ENCODE measurements around the gene SMIM14.

The SMIM14 gene

GRCh38 chr4:39571054-39571453, 67.6 kb downstream of the SMIM14 start:
- H3K27ac ChIP-seq (ENCODE audit: low read depth, low read length), result no peak overlapping the region
- no peak overlapping the region for H3K4me3 ChIP-seq (ENCODE audit: low read length)
- no peaks in the 10 kb centered on the region for H4K20me1 ChIP-seq (ENCODE audit: control insufficient read depth, insufficient read depth, low read depth, low read length)
- peaks cover 62% of the 10 kb centered on the region for H3K36me3 ChIP-seq (ENCODE audit: control insufficient read depth, low read length)
- H3K4me2 ChIP-seq (ENCODE audit: low read length), result no peak overlapping the region
- peaks cover 5% of the 10 kb centered on the region for H3F3A ChIP-seq (ENCODE audit: control insufficient read depth, insufficient read depth)
- H3K79me2 ChIP-seq (ENCODE audit: control insufficient read depth, low read length), result peaks cover 63% of the 10 kb centered on the region
- H3K9me3 ChIP-seq (ENCODE audit: control insufficient read depth, insufficient read depth, low read length), result no peaks in the 10 kb centered on the region
- no peaks in the 10 kb centered on the region for H3K27me3 ChIP-seq (ENCODE audit: control insufficient read depth, low read length)
- no peaks in the 10 kb centered on the region for H3K9me2 ChIP-seq (replicated peaks; ENCODE audit: control insufficient read depth, low read length)
- H3K4me1 ChIP-seq (ENCODE audit: control insufficient read depth, low read length), result peaks cover 7% of the 10 kb centered on the region
- TF ChIP-seq CTCF (IDR thresholded peaks at IDR 0.05; ENCODE audit: low read depth, low read length, poor library complexity, severe bottlenecking) (no peak), EZH2phosphoT487 (IDR thresholded peaks at IDR 0.05; ENCODE audit: borderline replicate concordance, low read length) (no peak)

GRCh38 chr4:39569209-39569608, 69.5 kb downstream of the SMIM14 start:
- Histone ChIP-seq H3F3A (ENCODE audit: control insufficient read depth, insufficient read depth) (peaks cover 4% of the 10 kb centered on the region), H3K27ac (ENCODE audit: low read depth, low read length) (no peak overlapping the region), H3K9me2 (replicated peaks; ENCODE audit: control insufficient read depth, low read length) (no peaks in the 10 kb centered on the region), H3K36me3 (ENCODE audit: control insufficient read depth, low read length) (peaks cover 75% of the 10 kb centered on the region), H3K9me3 (ENCODE audit: control insufficient read depth, insufficient read depth, low read length) (no peaks in the 10 kb centered on the region), H3K4me2 (ENCODE audit: low read length) (no peak overlapping the region), H4K20me1 (ENCODE audit: control insufficient read depth, insufficient read depth, low read depth, low read length) (no peaks in the 10 kb centered on the region), H3K4me1 (ENCODE audit: control insufficient read depth, low read length) (peaks cover under 1% of the 10 kb centered on the region; the same call in 1 of the 2 replicates), H3K4me3 (ENCODE audit: low read length) (no peak overlapping the region), H3K79me2 (ENCODE audit: control insufficient read depth, low read length) (peaks cover 58% of the 10 kb centered on the region), H3K27me3 (ENCODE audit: control insufficient read depth, low read length) (no peaks in the 10 kb centered on the region)
- TF ChIP-seq EZH2phosphoT487 (IDR thresholded peaks at IDR 0.05; ENCODE audit: borderline replicate concordance, low read length), result no peak
- TF ChIP-seq CTCF (IDR thresholded peaks at IDR 0.05; ENCODE audit: low read depth, low read length, poor library complexity, severe bottlenecking), result no peak

- Histone ChIP-seq H3K27ac (ENCODE audit: low read depth, low read length) (no peak overlapping the region), H3K4me3 (ENCODE audit: low read length) (no peak overlapping the region), H3K36me3 (ENCODE audit: control insufficient read depth, low read length) (peaks cover 79% of the 10 kb centered on the region), H3K27me3 (ENCODE audit: control insufficient read depth, low read length) (no peaks in the 10 kb centered on the region), H3K9me2 (replicated peaks; ENCODE audit: control insufficient read depth, low read length) (no peaks in the 10 kb centered on the region), H3K79me2 (ENCODE audit: control insufficient read depth, low read length) (peaks cover 56% of the 10 kb centered on the region), H3K4me1 (ENCODE audit: control insufficient read depth, low read length) (no peaks in the 10 kb centered on the region), H3F3A (ENCODE audit: control insufficient read depth, insufficient read depth) (peaks cover 4% of the 10 kb centered on the region), H3K4me2 (ENCODE audit: low read length) (no peak overlapping the region), H4K20me1 (ENCODE audit: control insufficient read depth, insufficient read depth, low read depth, low read length) (no peaks in the 10 kb centered on the region), H3K9me3 (ENCODE audit: control insufficient read depth, insufficient read depth, low read length) (no peaks in the 10 kb centered on the region)
- TF ChIP-seq CTCF (IDR thresholded peaks at IDR 0.05; ENCODE audit: low read depth, low read length, poor library complexity, severe bottlenecking) (no peak), EZH2phosphoT487 (IDR thresholded peaks at IDR 0.05; ENCODE audit: borderline replicate concordance, low read length) (no peak)
Measured at GRCh38 chr4:39568805-39569204, 69.9 kb downstream of the SMIM14 start.
